CD8-positive, alpha-beta memory T cell (primary cell): ENCODE measurements around the gene KRT77. TPM values are rescaled to one million over a fixed set of nuclear protein-coding genes. Genes with fewer than 3 reads are reported as not detected.

ENCODE experiments used
- CTCF ChIA-PET: fragments of 350-600 bp; sonication (Branson Sonifier 250); formaldehyde crosslinking; loops from one replicate; lab custom pipeline; 2021; ENCODE audit warnings: antibody characterized with exemption; lab: Charles Lee
- POLR2A ChIA-PET: fragments of 350-600 bp; sonication (Branson Sonifier 250); formaldehyde crosslinking; loops from one replicate; lab custom pipeline; 2021; ENCODE audit warnings: antibody characterized with exemption; lab: Charles Lee
- DNase-seq, 5 donors: peaks; one replicate each; pipeline versions ENCODE4 v3.0.0 to v3.0.0-alpha.2; 2020 to 2022; ENCODE audit warnings: mixed read lengths in 1 of 5
- H3K27ac ChIP-seq: one replicate; pipeline ENCODE4 v1.7.0; 2013; ENCODE audit warnings: low read depth, mild to moderate bottlenecking, low read length, moderate library complexity
- H3K27me3 ChIP-seq: 2 replicates; pipeline ENCODE4 v1.7.0; 2013; ENCODE audit warnings: low read length, mild to moderate bottlenecking; ENCODE audit not compliant: insufficient read depth, poor library complexity, severe bottlenecking
- H3K36me3 ChIP-seq: 2 replicates; pipeline ENCODE4 v1.7.0; 2013; ENCODE audit warnings: mild to moderate bottlenecking, low read length, moderate library complexity; ENCODE audit not compliant: insufficient read depth
- H3K4me1 ChIP-seq: 2 replicates; pipeline ENCODE4 v1.7.0; 2013; ENCODE audit warnings: mild to moderate bottlenecking, low read length, moderate library complexity; ENCODE audit not compliant: insufficient read depth
- H3K4me3 ChIP-seq: 2 replicates; pipeline ENCODE4 v1.7.0; 2013; ENCODE audit warnings: mild to moderate bottlenecking, low read length
- H3K9me3 ChIP-seq: 2 replicates; pipeline ENCODE4 v1.7.0; 2013; ENCODE audit warnings: mild to moderate bottlenecking, low read length
- H3K27ac Mint-ChIP-seq, 8 donors: one replicate each; pipeline ENCODE4 v1.8.0; 2020 to 2021; ENCODE audit warnings: mixed read lengths in 8 of 8, mild to moderate bottlenecking in 6 of 8, inconsistent platforms in 3 of 8, moderate library complexity in 3 of 8
- H3K27me3 Mint-ChIP-seq, 2 donors: one replicate each; pipeline ENCODE4 v1.8.0; 2020 to 2021; ENCODE audit warnings: mixed read lengths in 2 of 2, mild to moderate bottlenecking in 1 of 2, moderate library complexity in 1 of 2
- H3K36me3 Mint-ChIP-seq, 3 donors: one replicate each; pipeline ENCODE4 v1.8.0; 2020 to 2021; ENCODE audit warnings: mixed read lengths in 3 of 3, inconsistent platforms in 1 of 3, mild to moderate bottlenecking in 1 of 3
- H3K4me1 Mint-ChIP-seq, 3 donors: one replicate each; pipeline ENCODE4 v1.8.0; 2020 to 2021; ENCODE audit warnings: mixed read lengths in 3 of 3, inconsistent platforms in 1 of 3, mild to moderate bottlenecking in 1 of 3
- H3K4me3 Mint-ChIP-seq, 7 donors: one replicate each; pipeline ENCODE4 v1.8.0; 2020 to 2021; ENCODE audit warnings: mixed read lengths in 7 of 7, mild to moderate bottlenecking in 6 of 7, moderate library complexity in 4 of 7, inconsistent platforms in 2 of 7
- H3K9me3 Mint-ChIP-seq, 5 donors: one replicate each; pipeline ENCODE4 v1.8.0; 2020 to 2022; ENCODE audit warnings: mixed read lengths in 5 of 5, mild to moderate bottlenecking in 3 of 5, moderate library complexity in 2 of 5, inconsistent platforms in 1 of 5
- polyA plus RNA-seq: library from polyadenylated mRNA; unstranded; fragments of 300-500 nt; fragmentation: Illumina TruSeq; gene quantifications from one replicate; pipeline ENCODE4 v1.2.3, GENCODE V29; 2021
- total RNA-seq, 2 experiments: library from RNA; stranded (reverse); gene quantifications; one replicate each; pipeline ENCODE4 v1.2.3, GENCODE V29; 2021

The KRT77 gene
- total and polyA plus RNA-seq, 3 experiments from 2014 or later = not detected

DNA sequence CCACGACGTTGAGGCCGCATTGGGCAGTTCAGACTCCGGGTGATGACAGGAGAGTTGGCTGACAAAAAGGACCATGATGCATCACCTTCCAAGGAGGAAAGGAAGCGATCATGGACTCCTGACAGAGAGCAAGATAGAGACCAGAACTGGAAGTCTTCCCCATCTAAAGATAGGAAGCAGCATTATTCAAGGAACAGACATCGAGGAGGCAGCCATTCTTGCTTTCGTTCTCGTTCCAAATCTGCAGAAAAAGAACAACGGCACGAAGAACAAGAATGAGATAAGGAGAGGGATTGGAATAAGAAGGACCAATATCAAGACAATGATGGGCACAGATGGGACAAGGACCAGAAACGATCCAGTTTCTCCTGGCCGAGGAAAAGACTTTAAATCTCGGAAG is 27.1 kb upstream of the KRT77 start:
- Mint-ChIP-seq H3K27ac (no peak overlapping the region), H3K4me1 (no peaks in the 10 kb centered on the region), H3K36me3 (no peaks in the 10 kb centered on the region), H3K4me3 (no peak overlapping the region), H3K9me3 (peaks cover 0 to 4% (median 0%) of the 10 kb centered on the region in 5 donors), H3K27me3 (peaks cover 15 to 57% of the 10 kb centered on the region in 2 donors)
- POLR2A ChIA-PET = no interaction called here
- Histone ChIP-seq H3K36me3 (no peaks in the 10 kb centered on the region), H3K27me3 (no peaks in the 10 kb centered on the region), H3K9me3 (no peaks in the 10 kb centered on the region), H3K4me1 (no peaks in the 10 kb centered on the region), H3K4me3 (no peak overlapping the region), H3K27ac (no peak overlapping the region)
- CTCF ChIA-PET = no interaction called here
- DNase-seq = no peak

DNA sequence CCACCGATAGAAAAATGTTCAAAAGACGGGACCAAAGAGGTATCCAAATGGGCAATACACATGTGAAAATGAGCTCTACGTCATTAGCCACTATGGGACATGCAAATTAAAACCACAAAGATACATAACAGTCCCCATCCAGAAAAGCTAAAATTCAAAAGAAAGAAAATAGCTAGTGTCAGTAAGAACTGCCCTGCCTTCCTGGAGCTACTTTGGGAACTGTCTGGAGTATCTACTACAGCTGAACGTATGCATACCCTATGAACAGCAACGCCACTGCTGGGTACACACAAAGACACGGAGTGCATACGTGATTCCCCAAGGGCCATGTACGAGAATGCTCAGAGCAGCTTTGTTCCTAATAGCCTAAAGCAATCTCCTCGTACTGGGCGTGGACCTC is 25.8 kb upstream of the KRT77 start:
- Histone ChIP-seq H3K36me3 (no peaks in the 10 kb centered on the region), H3K4me3 (no peak overlapping the region), H3K27me3 (no peaks in the 10 kb centered on the region), H3K27ac (no peak overlapping the region), H3K4me1 (no peaks in the 10 kb centered on the region), H3K9me3 (no peaks in the 10 kb centered on the region)
- ChIA-PET CTCF (no interaction called here), POLR2A (no interaction called here)
- H3K36me3 Mint-ChIP-seq = no peaks in the 10 kb centered on the region
- peaks cover 0 to 2% (median 0%) of the 10 kb centered on the region in 5 donors for H3K9me3 Mint-ChIP-seq
- DNase-seq = no peak
- H3K27ac Mint-ChIP-seq = no peak overlapping the region
- H3K4me1 Mint-ChIP-seq = no peaks in the 10 kb centered on the region
- peaks cover 15 to 49% of the 10 kb centered on the region in 2 donors for H3K27me3 Mint-ChIP-seq
- no peak overlapping the region for H3K4me3 Mint-ChIP-seq

DNA sequence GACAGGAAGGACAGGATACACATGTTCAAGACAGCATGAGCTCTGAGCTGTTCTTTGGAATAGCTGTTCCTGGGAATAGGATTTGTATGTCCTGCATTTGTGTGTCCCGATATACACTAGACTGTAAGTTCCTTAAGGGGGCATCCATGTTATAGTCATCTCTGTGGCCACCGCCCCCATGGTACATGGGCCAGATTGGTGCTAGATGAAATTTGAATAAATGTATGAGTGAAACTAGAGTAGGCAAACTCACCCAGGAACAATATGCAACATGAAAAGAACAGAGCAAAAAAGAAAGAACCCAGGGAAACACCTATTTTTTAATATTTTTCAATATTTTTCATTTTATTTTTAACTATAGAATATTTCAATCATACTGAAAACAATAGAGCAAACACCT is 25.1 kb upstream of the KRT77 start:
- Histone ChIP-seq H3K27ac (no peak overlapping the region), H3K4me1 (no peaks in the 10 kb centered on the region), H3K27me3 (no peaks in the 10 kb centered on the region), H3K36me3 (no peaks in the 10 kb centered on the region), H3K9me3 (no peaks in the 10 kb centered on the region), H3K4me3 (no peak overlapping the region)
- no peak for DNase-seq
- POLR2A ChIA-PET = no interaction called here
- peaks cover 0 to 2% (median 0%) of the 10 kb centered on the region in 5 donors for H3K9me3 Mint-ChIP-seq
- CTCF ChIA-PET = no interaction called here
- no peak overlapping the region for H3K4me3 Mint-ChIP-seq
- H3K4me1 Mint-ChIP-seq = no peaks in the 10 kb centered on the region
- no peak overlapping the region for H3K27ac Mint-ChIP-seq
- no peaks in the 10 kb centered on the region for H3K36me3 Mint-ChIP-seq
- H3K27me3 Mint-ChIP-seq = peaks cover 15 to 48% of the 10 kb centered on the region in 2 donors

DNA sequence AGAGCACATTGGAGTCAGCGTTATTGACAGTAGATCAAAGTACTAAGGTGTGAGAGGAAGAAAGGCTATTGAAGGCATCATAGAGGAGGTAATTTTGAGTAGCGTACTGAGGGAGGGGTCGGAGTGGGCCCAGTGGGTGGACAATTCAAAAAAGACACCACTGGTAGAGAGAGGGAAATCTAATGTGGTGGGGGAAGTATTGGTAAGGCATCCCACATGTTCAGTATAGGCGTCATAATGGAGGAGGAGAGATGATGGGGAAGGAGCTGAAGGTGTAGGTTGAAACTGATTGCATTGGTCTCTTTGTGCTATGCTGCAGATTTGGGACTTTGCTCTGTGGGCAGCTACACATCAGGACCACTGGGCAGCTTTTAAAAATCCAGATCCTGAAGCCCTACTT is 23.7 kb upstream of the KRT77 start:
- ChIA-PET CTCF (no interaction called here), POLR2A (no interaction called here)
- no peak overlapping the region for H3K27ac ChIP-seq
- Mint-ChIP-seq H3K36me3 (no peaks in the 10 kb centered on the region), H3K9me3 (peaks cover 0 to 2% (median 0%) of the 10 kb centered on the region in 5 donors), H3K27ac (no peak overlapping the region), H3K27me3 (peaks cover 10 to 47% of the 10 kb centered on the region in 2 donors), H3K4me3 (no peak overlapping the region), H3K4me1 (no peaks in the 10 kb centered on the region)
- no peaks in the 10 kb centered on the region for H3K4me1 ChIP-seq
- no peaks in the 10 kb centered on the region for H3K36me3 ChIP-seq
- no peaks in the 10 kb centered on the region for H3K27me3 ChIP-seq
- no peak for DNase-seq
- H3K4me3 ChIP-seq = no peak overlapping the region
- no peaks in the 10 kb centered on the region for H3K9me3 ChIP-seq

DNA sequence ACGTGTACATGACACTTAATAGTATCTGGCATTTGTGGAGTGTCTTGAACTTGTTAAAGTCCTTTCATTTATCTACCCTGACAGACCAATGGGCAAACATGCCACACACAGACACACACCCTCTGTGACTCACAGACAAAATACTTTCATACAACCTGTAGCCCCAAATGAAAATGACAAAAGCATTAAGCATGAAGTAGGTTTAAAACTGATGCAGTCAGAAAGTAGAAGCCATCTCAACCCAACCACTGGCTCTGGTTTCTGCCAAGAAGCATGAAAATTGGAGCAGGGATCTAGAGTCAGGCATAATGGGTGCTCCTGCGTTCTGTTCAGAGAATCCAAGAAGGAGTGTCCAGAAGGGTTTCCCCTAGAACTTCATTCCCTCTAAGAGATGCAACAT is 23.1 kb upstream of the KRT77 start:
- ChIA-PET POLR2A (no interaction called here), CTCF (no interaction called here)
- no peak overlapping the region for H3K4me3 Mint-ChIP-seq
- no peaks in the 10 kb centered on the region for H3K27me3 ChIP-seq
- no peak for DNase-seq
- H3K4me1 Mint-ChIP-seq = no peaks in the 10 kb centered on the region
- H3K36me3 Mint-ChIP-seq = no peaks in the 10 kb centered on the region
- H3K36me3 ChIP-seq = no peaks in the 10 kb centered on the region
- no peak overlapping the region for H3K4me3 ChIP-seq
- no peak overlapping the region for H3K27ac Mint-ChIP-seq
- H3K27ac ChIP-seq = no peak overlapping the region
- no peaks in the 10 kb centered on the region for H3K9me3 ChIP-seq
- H3K4me1 ChIP-seq = no peaks in the 10 kb centered on the region
- peaks cover 9 to 45% of the 10 kb centered on the region in 2 donors for H3K27me3 Mint-ChIP-seq
- H3K9me3 Mint-ChIP-seq = peaks cover 0 to 2% (median 0%) of the 10 kb centered on the region in 5 donors

DNA sequence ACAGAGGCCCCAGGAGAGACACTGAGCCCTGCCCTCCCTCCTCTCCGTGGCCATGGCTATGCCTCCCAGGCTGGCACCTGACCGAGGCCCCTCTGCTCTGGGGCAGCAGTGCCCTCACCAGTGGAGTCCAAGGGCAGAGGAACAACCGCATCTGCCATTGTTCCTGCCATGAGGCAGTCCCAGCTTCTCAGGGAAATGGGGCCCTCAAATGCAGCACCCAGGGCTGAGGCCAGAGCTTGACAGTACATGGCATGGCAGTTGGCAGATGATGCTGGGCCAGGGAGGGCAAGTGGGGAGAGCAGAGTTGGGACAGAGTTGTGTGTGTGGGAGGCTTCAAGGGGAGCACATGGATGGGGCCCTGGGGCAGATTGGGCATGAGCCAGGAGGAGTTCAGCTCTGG is 21.1 kb upstream of the KRT77 start:
- ChIA-PET POLR2A (no interaction called here), CTCF (no interaction called here)
- Histone ChIP-seq H3K4me1 (no peaks in the 10 kb centered on the region), H3K36me3 (no peaks in the 10 kb centered on the region), H3K4me3 (no peak overlapping the region), H3K27ac (no peak overlapping the region), H3K27me3 (no peaks in the 10 kb centered on the region), H3K9me3 (no peaks in the 10 kb centered on the region)
- H3K4me1 Mint-ChIP-seq = no peaks in the 10 kb centered on the region
- DNase-seq = no peak
- no peaks in the 10 kb centered on the region for H3K36me3 Mint-ChIP-seq
- H3K27ac Mint-ChIP-seq = no peak overlapping the region
- H3K27me3 Mint-ChIP-seq = peaks cover 9 to 31% of the 10 kb centered on the region in 2 donors
- no peak overlapping the region for H3K4me3 Mint-ChIP-seq
- no peaks in the 10 kb centered on the region for H3K9me3 Mint-ChIP-seq

DNA sequence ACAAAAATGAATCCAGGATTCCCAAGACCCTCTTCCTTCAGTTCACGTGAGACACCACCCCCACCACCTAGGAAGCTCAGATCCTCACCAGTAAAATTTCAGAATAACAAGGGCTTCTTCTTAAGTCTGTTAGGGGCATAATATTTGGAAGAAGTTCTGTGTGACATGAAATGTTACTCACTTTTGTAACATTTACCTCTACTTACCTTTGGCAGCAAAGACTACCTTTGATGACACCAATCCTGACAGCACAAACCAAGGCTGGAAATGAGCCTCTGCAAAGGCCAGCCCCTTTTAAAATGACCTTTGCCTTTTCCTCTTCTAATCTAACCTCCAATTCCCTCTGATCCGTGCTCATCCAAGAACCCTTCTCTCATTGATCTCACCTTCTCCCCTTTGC is 19.4 kb upstream of the KRT77 start:
- Mint-ChIP-seq H3K4me3 (no peak overlapping the region), H3K27ac (peak overlapping the region in 1 of 8 donors; percentile 0), H3K36me3 (no peaks in the 10 kb centered on the region), H3K27me3 (peaks cover 9 to 26% of the 10 kb centered on the region in 2 donors), H3K4me1 (no peaks in the 10 kb centered on the region), H3K9me3 (no peaks in the 10 kb centered on the region)
- Histone ChIP-seq H3K36me3 (no peaks in the 10 kb centered on the region), H3K4me3 (no peak overlapping the region), H3K27ac (no peak overlapping the region), H3K27me3 (no peaks in the 10 kb centered on the region), H3K9me3 (no peaks in the 10 kb centered on the region), H3K4me1 (no peaks in the 10 kb centered on the region)
- POLR2A ChIA-PET = no interaction called here
- CTCF ChIA-PET = no interaction called here
- DNase-seq = no peak

DNA sequence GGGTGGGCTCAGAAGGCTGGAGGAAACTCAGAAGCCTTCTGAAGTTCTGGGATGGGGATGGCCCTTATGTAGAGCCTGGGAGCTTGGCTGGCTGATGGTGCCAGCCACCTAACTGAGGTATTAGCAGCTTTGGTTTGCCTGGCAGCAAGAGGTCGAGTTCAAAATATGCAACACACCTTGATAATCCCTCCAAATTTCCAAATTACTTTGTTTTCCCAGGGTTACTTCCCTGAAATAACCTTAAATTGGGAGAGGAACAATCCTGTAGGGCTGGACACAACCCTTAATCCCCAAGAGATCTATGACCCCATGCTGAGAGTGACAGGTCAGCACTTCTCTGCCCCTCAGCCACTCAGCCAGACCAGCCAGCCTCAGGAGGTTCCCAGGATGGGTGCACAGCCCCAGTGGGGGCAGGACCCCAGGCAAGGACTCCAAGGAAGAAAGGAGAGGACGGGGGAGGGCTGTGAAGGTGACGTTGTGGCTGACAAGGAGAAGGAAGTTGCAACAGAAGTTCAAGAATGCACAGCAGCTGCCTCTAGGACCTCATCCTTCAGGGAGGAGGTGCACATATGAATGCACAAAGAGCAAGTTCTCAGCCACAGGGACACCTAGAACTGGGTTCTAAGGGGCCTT is 18.6 kb upstream of the KRT77 start:
- Histone ChIP-seq H3K27me3 (no peaks in the 10 kb centered on the region), H3K4me3 (no peak overlapping the region), H3K9me3 (no peaks in the 10 kb centered on the region), H3K36me3 (no peaks in the 10 kb centered on the region), H3K4me1 (no peaks in the 10 kb centered on the region), H3K27ac (no peak overlapping the region)
- Mint-ChIP-seq H3K27me3 (peaks cover 10 to 29% of the 10 kb centered on the region in 2 donors), H3K27ac (peak overlapping the region in 2 of 8 donors; percentile 11 to 43), H3K9me3 (no peaks in the 10 kb centered on the region), H3K4me1 (no peaks in the 10 kb centered on the region), H3K36me3 (no peaks in the 10 kb centered on the region), H3K4me3 (no peak overlapping the region)
- DNase-seq = no peak
- ChIA-PET POLR2A (no interaction called here), CTCF (no interaction called here)
